HepG2 (cell line): ENCODE measurements around the gene MYH10. TPM values are rescaled to one million over a fixed set of nuclear protein-coding genes. Genes with fewer than 3 reads are reported as not detected.
A peak's percentile ranks its signal among the peaks of the same experiment; 100 is the strongest.

Experiments
- HOXD1 ChIP-seq: sonication (generic); formaldehyde crosslinking; IDR thresholded peaks from 2 replicates; pipeline ENCODE4 v1.5.0; 2020; ENCODE audit warnings: missing genetic modification reagents
- MIXL1 ChIP-seq: IDR thresholded peaks from 2 replicates; pipeline ENCODE4 v1.6.1; 2016
- NBN ChIP-seq: fragments of 450-650 bp; conservative IDR thresholded peaks from 2 replicates; pipeline ENCODE4 v1.6.1; 2017
- NCOA1 ChIP-seq: sonication (generic); formaldehyde crosslinking; IDR thresholded peaks from 2 replicates; pipeline ENCODE4 v1.9.0; 2021; ENCODE audit warnings: missing genetic modification reagents
- NCOA2 ChIP-seq: sonication (generic); formaldehyde crosslinking; IDR thresholded peaks from 2 replicates; pipeline ENCODE4 v1.8.0; 2022; ENCODE audit warnings: inconsistent platforms
- SCMH1 ChIP-seq: sonication (generic); formaldehyde crosslinking; IDR thresholded peaks from 2 replicates; pipeline ENCODE4 v1.9.0; 2021; ENCODE audit warnings: missing genetic modification reagents, mild to moderate bottlenecking, borderline replicate concordance
- SIN3A ChIP-seq: IDR thresholded peaks from 2 replicates; pipeline ENCODE4 v1.6.1; 2011; ENCODE audit warnings: low read depth, mild to moderate bottlenecking, control low read depth, low read length, borderline replicate concordance
- SNRNP70 ChIP-seq: fragments of 200-400 bp; formaldehyde crosslinking; IDR thresholded peaks from 2 replicates; pipeline ENCODE4 v1.6.1; 2017; ENCODE audit warnings: mild to moderate bottlenecking, low read depth, low read length, moderate library complexity
- ZKSCAN5 ChIP-seq: sonication (generic); formaldehyde crosslinking; IDR thresholded peaks from 2 replicates; pipeline ENCODE4 v1.5.1; 2020; ENCODE audit warnings: mild to moderate bottlenecking, missing genetic modification reagents
- ZNF101 ChIP-seq: sonication (generic); formaldehyde crosslinking; IDR thresholded peaks from 2 replicates; pipeline ENCODE4 v1.4.0; 2020; ENCODE audit warnings: mild to moderate bottlenecking, low read depth, missing genetic modification reagents, borderline replicate concordance
- ZNF17 ChIP-seq: sonication (generic); formaldehyde crosslinking; IDR thresholded peaks from 2 replicates; pipeline ENCODE4 v1.5.0; 2020; ENCODE audit warnings: mild to moderate bottlenecking, missing genetic modification reagents
- ZNF30 ChIP-seq: sonication (generic); formaldehyde crosslinking; IDR thresholded peaks from 2 replicates; pipeline ENCODE4 v1.5.0; 2020; ENCODE audit warnings: mild to moderate bottlenecking, missing genetic modification reagents
- ZNF44 ChIP-seq: sonication (generic); formaldehyde crosslinking; IDR thresholded peaks from 2 replicates; pipeline ENCODE4 v1.5.1; 2020; ENCODE audit warnings: mild to moderate bottlenecking, missing genetic modification reagents
- ZNF546 ChIP-seq: sonication (generic); formaldehyde crosslinking; conservative IDR thresholded peaks from 2 replicates; pipeline ENCODE4 v1.8.1; 2023; ENCODE audit warnings: mild to moderate bottlenecking, missing genetic modification reagents
- ZNF564 ChIP-seq: sonication (generic); formaldehyde crosslinking; IDR thresholded peaks from 2 replicates; pipeline ENCODE4 v1.8.1; 2023; ENCODE audit warnings: mild to moderate bottlenecking, missing genetic modification reagents
- ZNF670 ChIP-seq: sonication (generic); formaldehyde crosslinking; IDR thresholded peaks from 2 replicates; pipeline ENCODE4 v1.8.0; 2022; ENCODE audit warnings: mild to moderate bottlenecking, missing genetic modification reagents, borderline replicate concordance
- ZNF775 ChIP-seq: sonication (generic); formaldehyde crosslinking; IDR thresholded peaks from 2 replicates; pipeline ENCODE4 v1.4.0; 2020; ENCODE audit warnings: missing genetic modification reagents, mild to moderate bottlenecking, moderate library complexity, borderline replicate concordance
- polyA plus RNA-seq, 8 experiments: library from polyadenylated mRNA; depleted of rRNA in 3 of 8; stranded (reverse) in 7 of 8; unstranded in 1 of 8; fragments of >200 nt; fragmentation: Illumina TruSeq in 4 of 8; extraction: Trizol in 4 of 8; gene quantifications; 2 replicates each; pipeline versions ENCODE4 v1.2.1 to v1.2.3, GENCODE V29; 2011 to 2016; ENCODE audit warnings: low read depth in 4 of 8, missing spikeins in 1 of 8, mixed read lengths in 1 of 8; ENCODE audit not compliant: insufficient read depth in 1 of 8
- total RNA-seq, 5 experiments: library from RNA; depleted of rRNA; stranded (reverse); fragments of >200 nt; fragmentation: Illumina TruSeq; extraction: Trizol; gene quantifications; 2 replicates each; pipeline ENCODE4 v1.2.3, GENCODE V29; 2016; ENCODE audit warnings: low read depth in 1 of 5
- TF ChIP-seq, protein P1 (sequence below): sonication (generic); formaldehyde crosslinking; IDR thresholded peaks from 2 replicates; pipeline ENCODE4 v1.4.0; 2020; ENCODE audit warnings: missing genetic modification reagents
- TF ChIP-seq, protein P2 (sequence below): IDR thresholded peaks from 2 replicates; pipeline ENCODE4 v1.6.1; 2016
- TF ChIP-seq, protein P3 (sequence below): sonication (generic); formaldehyde crosslinking; IDR thresholded peaks from 2 replicates; pipeline ENCODE4 v1.4.0; 2020; ENCODE audit warnings: missing genetic modification reagents
- TF ChIP-seq, protein P4 (sequence below), 2 experiments: sonication (generic) in 1 of 2; formaldehyde crosslinking in 1 of 2; IDR thresholded peaks; 2 replicates each; pipeline versions ENCODE4 v1.4.0 to v1.6.1; 2018 to 2020; ENCODE audit warnings: missing genetic modification reagents in 2 of 2, borderline replicate concordance in 1 of 2, low read depth in 1 of 2, mild to moderate bottlenecking in 1 of 2, missing biosample characterization in 1 of 2

The MYH10 gene
- total and polyA plus RNA-seq, 2 of the 13 experiments (the other 11 are each of a cell fraction or from before 2014, with no cell fraction given) = 43.4 to 68.6 TPM

DNA sequence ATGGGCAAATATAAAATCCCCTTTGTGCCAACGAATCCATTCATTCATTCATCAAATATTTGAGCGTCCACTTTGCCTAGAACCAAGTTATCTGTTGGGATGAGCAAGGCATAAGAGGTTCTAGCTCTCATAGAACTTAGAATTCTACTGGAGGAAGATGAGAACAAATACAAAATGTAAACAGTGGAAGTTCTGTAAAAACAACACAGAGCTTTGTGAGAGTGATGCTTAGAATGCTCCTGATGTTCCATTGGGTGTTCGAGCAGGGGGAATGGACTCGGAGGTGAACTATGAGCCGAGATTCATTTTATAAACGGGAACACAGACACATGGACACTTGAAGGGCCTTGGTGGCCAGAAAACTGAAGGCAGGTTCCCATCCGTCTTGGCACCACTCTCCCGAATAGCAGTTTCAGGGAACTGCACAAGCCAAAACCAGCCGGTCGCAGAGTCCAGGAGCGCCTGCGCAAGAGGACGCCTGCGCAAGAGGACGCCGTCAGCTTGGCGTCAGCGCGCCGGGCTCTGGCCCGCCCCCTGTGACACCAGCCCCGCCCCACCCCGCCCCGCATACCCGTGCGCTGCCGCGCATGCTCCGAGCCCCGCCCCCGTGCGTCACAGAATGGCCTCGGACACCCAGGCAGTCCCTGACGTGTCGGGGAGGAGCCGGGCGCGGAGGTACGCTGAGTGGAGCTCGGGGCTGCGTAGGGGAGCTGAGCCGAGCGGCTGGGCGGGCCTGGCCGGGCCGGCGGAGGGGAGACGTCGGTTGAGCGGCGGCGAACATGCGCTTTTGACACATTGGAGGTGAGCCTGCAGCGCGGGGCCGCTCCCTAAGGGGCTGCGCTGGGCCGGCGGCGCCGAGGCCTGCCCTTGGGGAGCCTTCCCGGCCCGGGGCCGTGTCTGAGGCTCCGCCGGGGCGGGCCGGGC, 195.0 kb downstream of the MYH10 start, which contains the start of gene NDEL1 (continued):
- TF ChIP-seq, protein P1, sequence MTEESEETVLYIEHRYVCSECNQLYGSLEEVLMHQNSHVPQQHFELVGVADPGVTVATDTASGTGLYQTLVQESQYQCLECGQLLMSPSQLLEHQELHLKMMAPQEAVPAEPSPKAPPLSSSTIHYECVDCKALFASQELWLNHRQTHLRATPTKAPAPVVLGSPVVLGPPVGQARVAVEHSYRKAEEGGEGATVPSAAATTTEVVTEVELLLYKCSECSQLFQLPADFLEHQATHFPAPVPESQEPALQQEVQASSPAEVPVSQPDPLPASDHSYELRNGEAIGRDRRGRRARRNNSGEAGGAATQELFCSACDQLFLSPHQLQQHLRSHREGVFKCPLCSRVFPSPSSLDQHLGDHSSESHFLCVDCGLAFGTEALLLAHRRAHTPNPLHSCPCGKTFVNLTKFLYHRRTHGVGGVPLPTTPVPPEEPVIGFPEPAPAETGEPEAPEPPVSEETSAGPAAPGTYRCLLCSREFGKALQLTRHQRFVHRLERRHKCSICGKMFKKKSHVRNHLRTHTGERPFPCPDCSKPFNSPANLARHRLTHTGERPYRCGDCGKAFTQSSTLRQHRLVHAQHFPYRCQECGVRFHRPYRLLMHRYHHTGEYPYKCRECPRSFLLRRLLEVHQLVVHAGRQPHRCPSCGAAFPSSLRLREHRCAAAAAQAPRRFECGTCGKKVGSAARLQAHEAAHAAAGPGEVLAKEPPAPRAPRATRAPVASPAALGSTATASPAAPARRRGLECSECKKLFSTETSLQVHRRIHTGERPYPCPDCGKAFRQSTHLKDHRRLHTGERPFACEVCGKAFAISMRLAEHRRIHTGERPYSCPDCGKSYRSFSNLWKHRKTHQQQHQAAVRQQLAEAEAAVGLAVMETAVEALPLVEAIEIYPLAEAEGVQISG (CRISPR knock-in tag) = peak; percentile 68
- 0 out of 2 replicates have a peak, but pooled peaks have one; percentile 55 for TF ChIP-seq NCOA1 (CRISPR knock-in tag)
- TF ChIP-seq ZNF564 (CRISPR knock-in tag) = no peak
- TF ChIP-seq HOXD1 (CRISPR knock-in tag) = peak; percentile 69; the same call in 1 of the 2 replicates
- TF ChIP-seq, protein P2, sequence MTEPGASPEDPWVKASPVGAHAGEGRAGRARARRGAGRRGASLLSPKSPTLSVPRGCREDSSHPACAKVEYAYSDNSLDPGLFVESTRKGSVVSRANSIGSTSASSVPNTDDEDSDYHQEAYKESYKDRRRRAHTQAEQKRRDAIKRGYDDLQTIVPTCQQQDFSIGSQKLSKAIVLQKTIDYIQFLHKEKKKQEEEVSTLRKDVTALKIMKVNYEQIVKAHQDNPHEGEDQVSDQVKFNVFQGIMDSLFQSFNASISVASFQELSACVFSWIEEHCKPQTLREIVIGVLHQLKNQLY = no peak
- TF ChIP-seq, protein P3, sequence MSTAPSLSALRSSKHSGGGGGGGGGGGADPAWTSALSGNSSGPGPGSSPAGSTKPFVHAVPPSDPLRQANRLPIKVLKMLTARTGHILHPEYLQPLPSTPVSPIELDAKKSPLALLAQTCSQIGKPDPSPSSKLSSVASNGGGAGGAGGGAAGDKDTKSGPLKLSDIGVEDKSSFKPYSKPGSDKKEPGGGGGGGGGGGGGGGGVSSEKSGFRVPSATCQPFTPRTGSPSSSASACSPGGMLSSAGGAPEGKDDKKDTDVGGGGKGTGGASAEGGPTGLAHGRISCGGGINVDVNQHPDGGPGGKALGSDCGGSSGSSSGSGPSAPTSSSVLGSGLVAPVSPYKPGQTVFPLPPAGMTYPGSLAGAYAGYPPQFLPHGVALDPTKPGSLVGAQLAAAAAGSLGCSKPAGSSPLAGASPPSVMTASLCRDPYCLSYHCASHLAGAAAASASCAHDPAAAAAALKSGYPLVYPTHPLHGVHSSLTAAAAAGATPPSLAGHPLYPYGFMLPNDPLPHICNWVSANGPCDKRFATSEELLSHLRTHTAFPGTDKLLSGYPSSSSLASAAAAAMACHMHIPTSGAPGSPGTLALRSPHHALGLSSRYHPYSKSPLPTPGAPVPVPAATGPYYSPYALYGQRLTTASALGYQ (CRISPR knock-in tag) = no peak; the same call in 1 of the 2 replicates
- no peak for TF ChIP-seq SCMH1 (CRISPR knock-in tag)
- no peak for TF ChIP-seq SNRNP70
- TF ChIP-seq ZNF546 (CRISPR knock-in tag) = peak; percentile 92
- TF ChIP-seq SIN3A = peak; percentile 92; the same call in 1 of the 2 replicates
- 0 out of 2 replicates have a peak, but pooled peaks have one; percentile 16 for TF ChIP-seq NCOA2 (CRISPR knock-in tag)
- no peak for TF ChIP-seq ZNF775 (CRISPR knock-in tag)
- TF ChIP-seq ZNF17 = no peak
- TF ChIP-seq MIXL1 (CRISPR knock-in tag) = no peak
- TF ChIP-seq ZKSCAN5 (CRISPR knock-in tag) = no peak
- no peak; the same call in 1 of the 2 replicates for TF ChIP-seq ZNF101 (CRISPR knock-in tag)
- no peak for TF ChIP-seq ZNF30 (CRISPR knock-in tag)
- TF ChIP-seq ZNF670 (CRISPR knock-in tag) = 0 out of 2 replicates have a peak, but pooled peaks have one; percentile 43
- TF ChIP-seq ZNF44 (CRISPR knock-in tag) = no peak
- no peak for TF ChIP-seq NBN
- TF ChIP-seq, protein P4, sequence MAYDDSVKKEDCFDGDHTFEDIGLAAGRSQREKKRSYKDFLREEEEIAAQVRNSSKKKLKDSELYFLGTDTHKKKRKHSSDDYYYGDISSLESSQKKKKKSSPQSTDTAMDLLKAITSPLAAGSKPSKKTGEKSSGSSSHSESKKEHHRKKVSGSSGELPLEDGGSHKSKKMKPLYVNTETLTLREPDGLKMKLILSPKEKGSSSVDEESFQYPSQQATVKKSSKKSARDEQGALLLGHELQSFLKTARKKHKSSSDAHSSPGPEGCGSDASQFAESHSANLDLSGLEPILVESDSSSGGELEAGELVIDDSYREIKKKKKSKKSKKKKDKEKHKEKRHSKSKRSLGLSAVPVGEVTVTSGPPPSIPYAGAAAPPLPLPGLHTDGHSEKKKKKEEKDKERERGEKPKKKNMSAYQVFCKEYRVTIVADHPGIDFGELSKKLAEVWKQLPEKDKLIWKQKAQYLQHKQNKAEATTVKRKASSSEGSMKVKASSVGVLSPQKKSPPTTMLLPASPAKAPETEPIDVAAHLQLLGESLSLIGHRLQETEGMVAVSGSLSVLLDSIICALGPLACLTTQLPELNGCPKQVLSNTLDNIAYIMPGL (CRISPR knock-in tag; IDR thresholded peaks at IDR 0.05; ENCODE audit: borderline replicate concordance in 1 of 2, low read depth in 1 of 2) = peak in 1 of 2 experiments; percentile 42; a peak in 1 of 4 replicates
